Measurements from ENCODE around the gene RNPEPL1.
"Not testable (repeated sequence)": the region's sequence is repeated elsewhere in the genome, so short reads cannot be mapped to it uniquely, and the experiment has no call there.

The RNPEPL1 gene

GRCh38 chr2:240532031-240532775 lies 36.1 kb upstream of the RNPEPL1 start:
- peaks cover 17% of the 10 kb centered on the region for H3K79me2 ChIP-seq (ENCODE audit: insufficient read depth, low read length)
- H3K9me2 ChIP-seq (replicated peaks; ENCODE audit: insufficient read depth, low read length): no peaks in the 10 kb centered on the region
- no peaks in the 10 kb centered on the region for H3F3A ChIP-seq (ENCODE audit: insufficient read depth)
- H3K9me3 ChIP-seq (ENCODE audit: insufficient read depth, low read length): peaks cover 17% of the 10 kb centered on the region; the same call in 1 of the 2 replicates
- H3K36me3 ChIP-seq (ENCODE audit: low read length): peaks cover 38% of the 10 kb centered on the region
- no peak overlapping the region for H3K4me2 ChIP-seq (ENCODE audit: low read depth, low read length, poor library complexity, severe bottlenecking)
- H4K20me1 ChIP-seq (ENCODE audit: low read depth, low read length): no peaks in the 10 kb centered on the region
- H3K4me3 ChIP-seq (ENCODE audit: insufficient read depth, low read length, poor library complexity, severe bottlenecking): no peak overlapping the region
- H3K9ac ChIP-seq (ENCODE audit: low read length): no peak overlapping the region
- TF ChIP-seq CTCF (IDR thresholded peaks at IDR 0.05; ENCODE audit: insufficient read depth, low read length, poor library complexity, severe bottlenecking) (no peak), EZH2phosphoT487 (conservative IDR thresholded peaks at IDR 0.05; ENCODE audit: low read length) (no peak)
- no peak overlapping the region for H3K27ac ChIP-seq (ENCODE audit: low read depth, low read length)
- no peak overlapping the region for H2AFZ ChIP-seq (ENCODE audit: low read depth, low read length, severe bottlenecking)
- H3K27me3 ChIP-seq (ENCODE audit: low read length): no peaks in the 10 kb centered on the region

- H3K4me2 ChIP-seq (ENCODE audit: low read depth, low read length, poor library complexity, severe bottlenecking): no peak overlapping the region
- H3K27me3 ChIP-seq (ENCODE audit: low read length): no peaks in the 10 kb centered on the region
- no peak overlapping the region for H3K27ac ChIP-seq (ENCODE audit: low read depth, low read length)
- H3K9ac ChIP-seq (ENCODE audit: low read length): no peak overlapping the region
- TF ChIP-seq CTCF (IDR thresholded peaks at IDR 0.05; ENCODE audit: insufficient read depth, low read length, poor library complexity, severe bottlenecking) (no peak), EZH2phosphoT487 (conservative IDR thresholded peaks at IDR 0.05; ENCODE audit: low read length) (no peak)
- no peak overlapping the region for H2AFZ ChIP-seq (ENCODE audit: low read depth, low read length, severe bottlenecking)
- no peak overlapping the region for H3K4me3 ChIP-seq (ENCODE audit: insufficient read depth, low read length, poor library complexity, severe bottlenecking)
- H4K20me1 ChIP-seq (ENCODE audit: low read depth, low read length): peaks cover 3% of the 10 kb centered on the region; the same call in 1 of the 2 replicates
- peaks cover 16% of the 10 kb centered on the region for H3K36me3 ChIP-seq (ENCODE audit: low read length)
- no peaks in the 10 kb centered on the region for H3K9me2 ChIP-seq (replicated peaks; ENCODE audit: insufficient read depth, low read length)
- no peaks in the 10 kb centered on the region for H3F3A ChIP-seq (ENCODE audit: insufficient read depth)
- no peaks in the 10 kb centered on the region for H3K9me3 ChIP-seq (ENCODE audit: insufficient read depth, low read length)
- H3K79me2 ChIP-seq (ENCODE audit: insufficient read depth, low read length): peaks cover 10% of the 10 kb centered on the region
Measured at GRCh38 chr2:240538031-240538780, 30.1 kb upstream of the RNPEPL1 start.

- not testable (repeated sequence) for H3K9me3 ChIP-seq (ENCODE audit: insufficient read depth, low read length); H3K4me2 ChIP-seq (ENCODE audit: low read depth, low read length, poor library complexity, severe bottlenecking); H3K9me2 ChIP-seq (replicated peaks; ENCODE audit: insufficient read depth, low read length); H3K4me3 ChIP-seq (ENCODE audit: insufficient read depth, low read length, poor library complexity, severe bottlenecking); H3K79me2 ChIP-seq (ENCODE audit: insufficient read depth, low read length); H4K20me1 ChIP-seq (ENCODE audit: low read depth, low read length); H3F3A ChIP-seq (ENCODE audit: insufficient read depth); H2AFZ ChIP-seq (ENCODE audit: low read depth, low read length, severe bottlenecking); H3K9ac ChIP-seq (ENCODE audit: low read length); H3K27me3 ChIP-seq (ENCODE audit: low read length); H3K27ac ChIP-seq (ENCODE audit: low read depth, low read length)
- H3K36me3 ChIP-seq (ENCODE audit: low read length): peaks cover 13% of the 10 kb centered on the region; the same call in 1 of the 2 replicates
Measured at GRCh38 chr2:240539101-240539500, 29.2 kb upstream of the RNPEPL1 start.

GRCh38 chr2:240539906-240540305 lies 28.4 kb upstream of the RNPEPL1 start:
- Histone ChIP-seq H3K4me2 (ENCODE audit: low read depth, low read length, poor library complexity, severe bottlenecking) (no peak overlapping the region), H2AFZ (ENCODE audit: low read depth, low read length, severe bottlenecking) (no peak overlapping the region), H3K9me2 (replicated peaks; ENCODE audit: insufficient read depth, low read length) (no peaks in the 10 kb centered on the region), H3K4me3 (ENCODE audit: insufficient read depth, low read length, poor library complexity, severe bottlenecking) (no peak overlapping the region), H3K27ac (ENCODE audit: low read depth, low read length) (no peak overlapping the region), H3K9me3 (ENCODE audit: insufficient read depth, low read length) (no peaks in the 10 kb centered on the region), H4K20me1 (ENCODE audit: low read depth, low read length) (peaks cover 3% of the 10 kb centered on the region; the same call in 1 of the 2 replicates), H3K27me3 (ENCODE audit: low read length) (no peaks in the 10 kb centered on the region), H3K9ac (ENCODE audit: low read length) (no peak overlapping the region), H3K36me3 (ENCODE audit: low read length) (peaks cover 15% of the 10 kb centered on the region; the same call in 1 of the 2 replicates), H3K79me2 (ENCODE audit: insufficient read depth, low read length) (peaks cover 7% of the 10 kb centered on the region; the same call in 1 of the 2 replicates), H3F3A (ENCODE audit: insufficient read depth) (no peaks in the 10 kb centered on the region)
- TF ChIP-seq EZH2phosphoT487 (conservative IDR thresholded peaks at IDR 0.05; ENCODE audit: low read length) (no peak), CTCF (IDR thresholded peaks at IDR 0.05; ENCODE audit: insufficient read depth, low read length, poor library complexity, severe bottlenecking) (no peak)
